ENCODE results near the gene NSMCE1.
A peak's percentile ranks its signal among the peaks of the same experiment; 100 is the strongest.
"Not testable (repeated sequence)": the region's sequence is repeated elsewhere in the genome, so short reads cannot be mapped to it uniquely, and the experiment has no call there.

NSMCE1 gene

GRCh38 chr16:27205423-27206065 lies 63.0 kb downstream of the NSMCE1 start:
- no peak for DNase-seq (ENCODE audit: low read depth, low spot score)
- no peak overlapping the region for H3K4me3 ChIP-seq (ENCODE audit: low read length)

- peak overlapping the region; percentile 95 for H3K4me3 ChIP-seq (ENCODE audit: low read length)
- DNase-seq (ENCODE audit: low read depth, low spot score): no peak
Observed at GRCh38 chr16:27204312-27204915, 64.2 kb downstream of the NSMCE1 start.

DNA sequence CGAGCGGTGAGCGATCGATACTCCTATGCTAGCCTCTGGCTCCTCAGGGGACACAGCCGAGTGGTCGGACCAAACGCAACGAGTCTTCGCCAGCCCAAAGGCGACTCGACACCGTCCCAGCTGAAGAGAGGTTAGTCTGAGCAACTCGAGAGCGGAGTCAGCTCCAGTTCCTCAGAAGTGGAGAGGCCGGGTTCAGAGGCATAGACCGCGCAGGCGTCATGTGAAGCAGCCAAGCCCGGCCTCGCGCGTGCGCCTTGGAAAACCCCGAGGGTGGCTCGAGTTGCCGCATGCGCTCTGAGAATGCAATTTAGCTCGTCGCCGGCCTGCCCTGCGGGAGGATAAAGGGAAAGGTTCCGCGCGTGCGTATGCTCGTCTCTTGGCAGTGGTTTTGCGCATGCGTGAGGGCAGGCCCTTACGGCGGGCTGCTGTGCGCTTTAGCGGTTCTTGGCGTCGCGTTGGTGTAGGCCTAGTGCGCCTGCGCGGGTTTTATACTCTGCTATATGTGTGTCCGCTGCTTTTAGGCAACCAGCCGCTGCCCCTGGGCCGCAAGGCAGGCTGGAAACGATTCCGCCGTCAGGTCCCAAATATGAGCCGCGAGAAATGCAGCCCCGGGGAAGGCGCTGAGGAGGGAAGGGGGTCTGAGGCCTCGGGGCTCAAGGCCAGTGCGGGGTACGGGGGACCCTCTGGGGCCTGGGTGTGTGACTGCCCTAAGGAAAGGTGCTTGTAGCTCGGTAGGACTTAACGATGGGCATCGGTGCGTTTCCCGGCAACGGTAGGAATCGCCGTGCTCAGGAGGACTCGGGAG lies 64.9 kb downstream of the NSMCE1 start, which contains the start of gene KDM8:
TSS of gene KDM8 (plus strand) at position 20 of the 805 bp plus-strand sequence. CDS start 6,598 bp downstream, outside the sequence.
- peak within 1 kb of the TSS; percentile 95 for H3K4me3 ChIP-seq (ENCODE audit: low read length)
- peak; percentile 99 for DNase-seq (ENCODE audit: low read depth, low spot score)

DNA sequence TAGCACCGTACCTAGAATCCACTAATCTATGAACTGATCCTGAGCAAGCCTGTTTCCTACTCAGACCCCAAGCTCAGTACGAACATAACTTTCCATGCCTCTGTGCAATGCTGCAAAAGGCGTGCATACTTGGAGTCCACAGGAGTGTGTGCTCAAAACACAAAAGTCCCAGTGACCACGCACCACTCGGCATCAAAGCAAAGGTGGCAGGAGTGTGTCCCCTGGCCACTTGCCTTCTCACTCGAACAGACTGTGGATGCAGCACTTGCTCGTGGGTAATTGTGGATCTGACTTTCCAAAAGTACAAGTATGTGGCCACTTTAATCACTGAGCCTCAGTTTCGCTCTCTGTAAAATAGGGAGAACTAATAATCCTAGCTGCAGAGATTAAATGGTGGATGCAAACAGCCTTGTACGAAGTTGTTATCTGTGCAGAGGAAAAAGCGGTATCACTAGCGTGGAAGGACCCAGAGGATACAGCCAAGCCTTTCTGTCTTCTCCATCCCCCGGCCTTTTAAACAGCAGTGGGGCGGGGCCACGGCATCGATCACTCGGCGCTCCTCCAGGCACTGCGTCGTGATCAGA lies 65.6 kb downstream of the NSMCE1 start:
- peak overlapping the region; percentile 95 for H3K4me3 ChIP-seq (ENCODE audit: low read length)
- peak; percentile 91 for DNase-seq (ENCODE audit: low read depth, low spot score)

GRCh38 chr16:27200914-27201313 lies 67.7 kb downstream of the NSMCE1 start:
- DNase-seq (ENCODE audit: low read depth, low spot score); H3K4me3 ChIP-seq (ENCODE audit: low read length): not testable (repeated sequence)

- H3K4me3 ChIP-seq (ENCODE audit: low read length): no peak overlapping the region
Observed at GRCh38 chr16:27199736-27200135, 68.8 kb downstream of the NSMCE1 start.

DNA sequence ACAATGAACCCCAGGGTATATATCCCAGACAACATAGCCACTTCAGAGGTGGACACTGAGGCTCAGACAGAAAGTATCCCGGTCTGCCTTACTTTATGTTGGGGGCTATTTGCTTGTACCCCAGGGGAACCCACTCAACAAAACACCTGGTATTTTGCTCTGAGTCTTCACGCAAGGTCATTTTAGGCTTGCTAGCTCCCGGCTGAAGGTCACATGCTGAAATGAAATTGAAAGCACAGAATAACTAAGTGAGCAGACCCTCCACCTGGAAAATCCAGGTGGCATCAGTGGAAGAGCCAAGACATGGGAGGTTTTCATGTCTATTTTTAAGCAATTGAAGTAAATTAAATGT lies 69.4 kb downstream of the NSMCE1 start:
- no peak for DNase-seq (ENCODE audit: low read depth, low spot score)
- H3K4me3 ChIP-seq (ENCODE audit: low read length): no peak overlapping the region

More at GRCh38 chr16:27199736-27200135, 68.8 kb downstream of the NSMCE1 start:
- peak; percentile 80 for DNase-seq (ENCODE audit: low read depth, low spot score)

DNA sequence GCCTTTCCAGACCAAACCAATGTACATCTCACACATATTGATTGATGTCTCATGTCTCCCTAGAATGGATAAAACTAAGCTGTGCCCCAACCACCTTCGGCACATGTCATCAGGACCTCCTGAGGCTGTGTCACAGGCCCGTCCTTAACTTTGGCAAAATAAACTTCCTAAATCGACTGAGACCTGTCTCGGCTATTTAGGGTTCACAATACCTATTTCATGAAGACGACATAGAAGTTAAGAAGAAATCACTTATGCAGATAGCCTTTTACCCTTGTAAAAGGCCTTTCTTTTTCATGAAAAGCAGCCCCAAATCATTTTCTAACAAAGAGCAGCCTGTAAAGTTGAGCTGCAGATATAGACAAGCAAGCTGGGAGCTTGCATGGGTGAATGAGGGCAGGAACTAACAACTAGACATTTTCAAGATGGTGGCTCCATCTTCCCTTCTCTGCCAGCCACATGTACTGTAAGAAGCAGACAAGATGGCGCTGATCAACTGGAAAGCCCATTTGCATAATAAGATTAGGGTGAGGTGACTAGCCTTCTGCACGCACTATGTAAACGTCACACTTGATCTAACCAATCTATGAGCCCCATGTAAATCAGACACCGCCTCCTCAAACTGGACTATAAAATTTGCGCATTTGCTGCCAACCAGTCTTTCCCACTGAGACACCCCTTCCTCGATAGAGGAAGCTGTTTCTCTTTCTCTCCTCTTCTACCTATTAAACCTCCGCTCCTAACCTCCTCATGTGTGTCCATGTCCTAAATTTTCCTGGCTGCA lies 69.9 kb downstream of the NSMCE1 start:
- no peak overlapping the region for H3K4me3 ChIP-seq (ENCODE audit: low read length)
- DNase-seq (ENCODE audit: low read depth, low spot score): no peak

DNA sequence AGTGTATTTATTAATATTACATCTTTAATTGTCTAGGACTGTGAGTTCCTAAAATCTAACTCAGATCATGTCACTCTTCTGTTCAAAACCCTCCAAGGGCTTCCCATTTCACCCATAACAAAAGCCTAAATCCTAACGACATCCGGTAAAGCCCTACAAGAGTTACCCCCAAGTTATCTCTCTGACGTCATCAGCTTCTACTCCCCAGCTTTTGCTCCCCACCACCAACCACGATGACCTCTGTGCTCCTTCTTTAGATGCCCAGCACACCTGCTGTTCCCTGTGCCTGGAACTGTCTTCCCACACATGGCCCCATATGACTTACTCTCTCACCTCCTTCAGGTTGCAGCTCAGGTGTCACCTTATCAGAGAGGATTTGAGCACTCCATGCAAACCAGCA lies 71.6 kb downstream of the NSMCE1 start:
- no peak overlapping the region for H3K4me3 ChIP-seq (ENCODE audit: low read length)
- no peak for DNase-seq (ENCODE audit: low read depth, low spot score)

- DNase-seq (ENCODE audit: low read depth, low spot score): peak; percentile 45
- H3K4me3 ChIP-seq (ENCODE audit: low read length): no peak overlapping the region
Observed at GRCh38 chr16:27195941-27196595, 72.5 kb downstream of the NSMCE1 start.

- DNase-seq (ENCODE audit: low read depth, low spot score): no peak
- H3K4me3 ChIP-seq (ENCODE audit: low read length): no peak overlapping the region
Observed at GRCh38 chr16:27195076-27195741, 73.4 kb downstream of the NSMCE1 start.

DNA sequence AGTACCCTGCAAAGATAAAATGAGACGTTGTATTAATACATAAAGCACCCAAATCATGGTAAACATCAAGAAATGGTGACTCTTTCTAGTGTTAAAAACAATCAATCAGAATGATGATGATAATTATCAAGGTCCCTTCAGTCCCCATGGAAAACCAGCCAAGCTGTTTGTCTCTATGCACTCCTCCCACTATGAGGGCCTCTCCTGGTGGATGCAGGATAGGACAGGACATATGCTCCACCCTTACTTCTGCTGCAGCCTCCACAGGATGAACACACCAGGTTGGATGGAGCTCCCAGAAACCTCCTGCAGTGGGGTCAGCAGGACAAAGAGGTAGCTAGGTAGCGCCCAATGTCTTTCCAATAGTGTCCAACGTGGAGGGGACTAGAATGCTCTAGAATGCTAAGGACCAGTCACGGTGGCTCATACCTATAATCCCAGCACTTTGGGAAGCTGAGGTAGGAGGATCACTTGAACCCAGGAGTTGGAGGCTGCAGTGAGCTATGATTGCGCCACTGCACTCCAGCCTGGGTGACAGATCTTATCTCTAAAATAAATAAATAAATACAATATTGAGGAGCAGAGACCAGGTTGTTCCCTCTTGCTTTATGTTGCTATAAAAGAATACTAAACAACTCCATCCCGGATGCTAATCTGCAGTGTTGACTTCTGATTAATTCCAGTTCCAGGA lies 75.1 kb downstream of the NSMCE1 start:
- DNase-seq (ENCODE audit: low read depth, low spot score): no peak
- H3K4me3 ChIP-seq (ENCODE audit: low read length): no peak overlapping the region

- H3K4me3 ChIP-seq (ENCODE audit: low read length): no peak overlapping the region
- DNase-seq (ENCODE audit: low read depth, low spot score): no peak
Observed at GRCh38 chr16:27191352-27191924, 77.1 kb downstream of the NSMCE1 start.

- H3K4me3 ChIP-seq (ENCODE audit: low read length): no peak overlapping the region
- DNase-seq (ENCODE audit: low read depth, low spot score): no peak
Observed at GRCh38 chr16:27190316-27190871, 78.2 kb downstream of the NSMCE1 start.

DNA sequence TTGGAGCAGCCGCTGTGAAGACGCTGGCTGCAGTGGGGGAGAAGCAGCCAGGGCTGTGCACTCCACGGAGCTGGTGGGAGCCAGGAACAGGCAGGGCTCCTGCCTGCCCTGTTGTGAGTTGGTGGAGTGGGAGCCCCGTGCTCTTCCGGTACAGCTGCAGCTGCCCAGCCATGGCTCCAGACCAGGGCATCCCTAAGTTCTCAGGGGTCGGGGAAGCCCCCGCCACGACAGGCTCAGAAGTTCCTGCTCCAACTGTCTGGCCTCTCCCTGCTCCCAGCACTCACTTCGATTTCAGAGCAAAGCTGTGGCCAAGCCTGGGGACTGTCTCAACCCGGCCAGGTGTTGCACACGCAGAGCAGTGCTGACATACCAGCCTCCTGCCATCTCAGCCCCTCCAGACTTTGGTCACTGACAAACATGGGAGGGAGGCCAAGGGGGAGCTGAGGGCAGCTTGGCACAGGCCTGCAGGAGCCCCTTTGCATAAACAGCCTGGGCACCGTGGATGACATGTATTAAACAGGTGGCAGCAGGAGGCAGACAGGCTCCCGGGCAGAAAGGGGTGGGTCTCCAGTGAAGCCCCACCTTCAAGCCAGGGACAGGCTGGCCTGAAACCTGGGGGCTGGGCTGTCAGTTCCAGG lies 79.1 kb downstream of the NSMCE1 start:
- H3K4me3 ChIP-seq (ENCODE audit: low read length): no peak overlapping the region
- DNase-seq (ENCODE audit: low read depth, low spot score): no peak

DNA sequence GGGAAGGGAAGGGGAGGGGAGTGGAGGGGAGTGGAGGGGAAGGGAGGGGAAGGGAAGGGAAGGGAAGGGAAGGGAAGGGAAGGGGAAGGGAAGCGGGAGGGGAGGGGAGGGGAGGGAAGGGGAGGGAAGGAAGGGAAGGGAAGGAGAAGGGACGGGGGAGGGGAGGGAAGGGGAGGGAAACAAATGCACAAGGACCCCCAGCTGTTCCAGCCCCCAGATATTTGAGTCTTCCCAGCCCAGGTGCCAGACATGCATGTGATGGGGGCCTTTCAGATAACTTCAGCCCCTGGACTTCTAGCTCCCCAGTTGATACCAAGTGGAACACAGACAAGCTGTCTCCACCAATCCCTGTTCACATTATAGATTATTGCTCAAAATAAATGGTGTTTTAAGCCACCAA lies 79.9 kb downstream of the NSMCE1 start:
- H3K4me3 ChIP-seq (ENCODE audit: low read length): no peak overlapping the region
- no peak for DNase-seq (ENCODE audit: low read depth, low spot score)

- DNase-seq (ENCODE audit: low read depth, low spot score): no peak
- no peak overlapping the region for H3K4me3 ChIP-seq (ENCODE audit: low read length)
Observed at GRCh38 chr16:27185776-27186130, 82.8 kb downstream of the NSMCE1 start.
